AG04449 (cell line): ENCODE results near the gene PEMT.

Experiments used
- CTCF ChIA-PET: fragments of 350-600 bp; formaldehyde crosslinking; extraction: SDS; loops from one replicate; lab custom pipeline; 2021; ENCODE audit warnings: antibody characterized with exemption; lab: Yijun Ruan, JAX
- POLR2A ChIA-PET: fragments of 400-600, 350-600 bp; formaldehyde crosslinking; extraction: SDS; loops from one replicate; lab custom pipeline; 2020; ENCODE audit warnings: antibody characterized with exemption, inconsistent platforms; lab: Yijun Ruan, JAX
- DNase-seq: peaks from one replicate; pipeline ENCODE4 v3.0.0-alpha.2; 2010; ENCODE audit warnings: low read depth, low spot score
- H3K4me3 ChIP-seq: 2 replicates; pipeline ENCODE4 v1.5.1; 2011; ENCODE audit warnings: low read depth, mild to moderate bottlenecking, control low read depth, low read length
- TF ChIP-seq, protein P1 (sequence below): IDR thresholded peaks from one replicate; pipeline ENCODE4 v1.5.1; 2011; ENCODE audit warnings: mild to moderate bottlenecking, moderate library complexity, low read length, control low read depth, inconsistent platforms; ENCODE audit not compliant: insufficient read depth; ENCODE audit errors: missing control alignments

The PEMT gene

DNA sequence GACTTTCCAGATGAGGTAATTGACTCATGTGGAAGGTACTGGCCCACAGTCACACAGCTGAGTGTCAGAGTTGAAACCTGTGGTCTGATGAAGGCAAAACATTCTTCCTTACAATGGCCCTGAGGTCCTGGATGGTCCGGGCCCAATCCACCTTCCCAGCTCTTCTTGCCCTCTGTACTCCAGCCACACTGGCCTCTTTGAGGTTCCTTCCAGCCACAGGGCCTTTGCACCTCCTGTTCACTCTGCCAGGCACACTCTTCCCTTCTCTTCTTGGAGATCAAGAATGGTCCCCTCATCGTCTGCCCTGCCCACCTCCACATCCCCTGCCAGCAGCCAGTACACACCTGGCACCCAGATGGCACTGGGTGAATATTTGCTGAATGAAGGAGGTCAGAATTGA is 6.5 kb upstream of the PEMT start:
- DNase-seq = no peak
- no peak overlapping the region for H3K4me3 ChIP-seq
- ChIA-PET POLR2A (no interaction called here), CTCF (interaction anchor here (1.1 to 1.6 kb wide), 3 partner anchors 8 to 101 kb away, joined by 3 to 8 read pairs (median 3); no protein-coding TSS in a partner anchor)
- TF ChIP-seq, protein P1, sequence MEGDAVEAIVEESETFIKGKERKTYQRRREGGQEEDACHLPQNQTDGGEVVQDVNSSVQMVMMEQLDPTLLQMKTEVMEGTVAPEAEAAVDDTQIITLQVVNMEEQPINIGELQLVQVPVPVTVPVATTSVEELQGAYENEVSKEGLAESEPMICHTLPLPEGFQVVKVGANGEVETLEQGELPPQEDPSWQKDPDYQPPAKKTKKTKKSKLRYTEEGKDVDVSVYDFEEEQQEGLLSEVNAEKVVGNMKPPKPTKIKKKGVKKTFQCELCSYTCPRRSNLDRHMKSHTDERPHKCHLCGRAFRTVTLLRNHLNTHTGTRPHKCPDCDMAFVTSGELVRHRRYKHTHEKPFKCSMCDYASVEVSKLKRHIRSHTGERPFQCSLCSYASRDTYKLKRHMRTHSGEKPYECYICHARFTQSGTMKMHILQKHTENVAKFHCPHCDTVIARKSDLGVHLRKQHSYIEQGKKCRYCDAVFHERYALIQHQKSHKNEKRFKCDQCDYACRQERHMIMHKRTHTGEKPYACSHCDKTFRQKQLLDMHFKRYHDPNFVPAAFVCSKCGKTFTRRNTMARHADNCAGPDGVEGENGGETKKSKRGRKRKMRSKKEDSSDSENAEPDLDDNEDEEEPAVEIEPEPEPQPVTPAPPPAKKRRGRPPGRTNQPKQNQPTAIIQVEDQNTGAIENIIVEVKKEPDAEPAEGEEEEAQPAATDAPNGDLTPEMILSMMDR = no peak

DNA sequence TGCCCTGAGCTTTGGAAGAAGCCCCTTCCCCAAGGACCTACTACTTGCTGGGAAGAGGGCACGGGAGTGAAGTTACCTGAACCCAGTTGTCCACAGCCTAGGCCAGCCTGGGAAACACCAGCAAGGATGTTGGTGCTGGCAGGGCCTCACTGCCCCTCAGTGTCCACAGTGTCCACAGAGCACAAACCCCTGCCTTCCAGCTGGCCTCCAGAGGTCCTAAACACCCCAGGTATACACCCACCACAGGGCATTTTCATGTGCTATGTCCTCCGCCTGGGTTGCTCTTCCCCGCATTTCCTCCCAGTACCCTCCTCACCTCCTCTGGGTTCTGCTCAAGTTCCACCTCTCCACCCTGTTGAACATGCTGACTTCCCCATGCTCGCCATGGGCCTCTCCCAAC is 4.2 kb upstream of the PEMT start:
- ChIA-PET POLR2A (no interaction called here), CTCF (interaction anchor here (0.8 kb wide), 1 partner anchor 25 kb away, joined by 4 read pairs; no protein-coding TSS in a partner anchor)
- TF ChIP-seq, protein P1 = no peak
- DNase-seq = no peak
- no peak overlapping the region for H3K4me3 ChIP-seq

- CTCF ChIA-PET = no interaction called here
- no peak overlapping the region; the same call in 1 of the 2 replicates for H3K4me3 ChIP-seq
- TF ChIP-seq, protein P1 = no peak
- POLR2A ChIA-PET = no interaction called here
- no peak for DNase-seq
These were observed 1.7 kb upstream of the PEMT start for GRCh38 chr17:17593222-17593620.

DNA sequence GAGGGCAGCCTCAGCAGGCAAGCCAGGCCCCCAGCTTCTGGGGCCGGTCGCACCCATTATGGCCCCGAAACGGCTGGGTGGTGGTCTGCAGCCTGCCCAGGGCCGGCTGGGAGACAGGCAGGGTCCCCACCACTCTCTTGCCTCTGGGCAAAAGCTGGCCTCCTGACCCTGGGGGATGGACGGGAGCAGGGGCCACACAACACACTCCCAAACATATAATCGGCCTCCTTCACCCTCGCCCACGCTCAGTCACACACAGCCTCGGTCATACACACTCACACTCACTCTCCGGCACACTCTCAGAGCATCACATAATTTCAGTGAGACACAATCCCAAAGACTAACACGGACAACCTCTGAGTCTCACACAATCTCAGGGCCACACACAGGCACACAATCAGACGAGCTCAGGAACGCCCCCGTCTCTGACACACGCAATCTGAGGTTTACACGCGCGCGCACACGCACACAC is 589 bp downstream of the PEMT start:
- POLR2A ChIA-PET = interaction anchor here (0.8 to 1.0 kb wide), 2 partner anchors 79 to 94 kb away, joined by 4 to 5 read pairs; partner anchors contain the start of gene RASD1
- H3K4me3 ChIP-seq = peak overlapping the region; percentile 85
- CTCF ChIA-PET = interaction anchor here (0.7 to 6.7 kb wide), 13 partner anchors 10 to 240 kb away, joined by 3 to 42 read pairs (median 4); partner anchors contain the start of gene RASD1
- TF ChIP-seq, protein P1 = no peak
- no peak for DNase-seq

GRCh38 chr17:17590141-17590751 is 1.3 kb downstream of the PEMT start:
- DNase-seq = no peak
- TF ChIP-seq, protein P1 = no peak
- CTCF ChIA-PET = interaction anchor here (0.7 to 6.7 kb wide), 13 partner anchors 9 to 598 kb away, joined by 3 to 42 read pairs (median 4); partner anchors contain the start of gene RASD1
- POLR2A ChIA-PET = no interaction called here
- H3K4me3 ChIP-seq = peak overlapping the region; percentile 85

DNA sequence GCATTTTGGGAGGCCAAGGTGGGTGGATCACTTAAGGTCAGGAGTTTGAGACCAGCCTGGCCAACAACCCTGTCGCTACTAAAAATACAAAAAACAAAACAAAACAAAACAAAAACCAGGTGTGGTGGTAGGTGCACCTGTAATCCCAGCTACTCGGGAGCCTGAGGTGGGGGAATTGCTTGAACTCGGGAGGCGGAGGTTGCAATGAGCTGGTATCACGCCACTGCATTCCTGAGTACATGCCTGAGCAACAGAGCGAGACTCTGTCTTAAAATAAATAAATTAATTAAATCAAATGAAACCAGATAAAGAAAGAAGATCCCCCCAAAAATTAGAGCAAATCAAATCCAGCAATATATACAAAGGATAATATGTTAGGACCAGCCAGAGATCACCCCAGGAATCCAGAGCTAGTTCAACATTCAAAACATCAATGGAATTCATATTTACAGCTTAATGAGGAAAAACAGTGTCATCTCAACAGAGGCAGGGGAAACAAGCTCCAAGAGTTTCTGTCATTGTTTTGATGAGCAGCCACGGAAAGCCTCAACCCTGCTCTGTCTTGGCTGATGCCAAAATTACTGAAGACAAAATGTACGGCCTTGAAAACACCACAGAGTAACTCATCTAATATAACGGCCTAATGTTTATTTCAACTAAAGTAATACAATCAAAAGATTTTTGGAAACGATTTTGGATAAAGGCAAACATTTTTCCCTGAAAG is 3.7 kb downstream of the PEMT start:
- ChIA-PET CTCF (interaction anchor here (1.4 to 6.7 kb wide), 5 partner anchors 19 to 233 kb away, joined by 3 to 42 read pairs (median 12); no protein-coding TSS in a partner anchor), POLR2A (no interaction called here)
- no peak for DNase-seq
- H3K4me3 ChIP-seq = no peak overlapping the region
- TF ChIP-seq, protein P1 = no peak
